HK-2 (cell line): ENCODE measurements around the gene LSMEM2.
"Not testable (repeated sequence)": the region's sequence is repeated elsewhere in the genome, so short reads cannot be mapped to it uniquely, and the experiment has no call there.

Experiments
- DNase-seq: peaks from one replicate; pipeline ENCODE4 v3.0.0-alpha.2; 2018; ENCODE audit not compliant: unreplicated experiment

LSMEM2 gene

DNA sequence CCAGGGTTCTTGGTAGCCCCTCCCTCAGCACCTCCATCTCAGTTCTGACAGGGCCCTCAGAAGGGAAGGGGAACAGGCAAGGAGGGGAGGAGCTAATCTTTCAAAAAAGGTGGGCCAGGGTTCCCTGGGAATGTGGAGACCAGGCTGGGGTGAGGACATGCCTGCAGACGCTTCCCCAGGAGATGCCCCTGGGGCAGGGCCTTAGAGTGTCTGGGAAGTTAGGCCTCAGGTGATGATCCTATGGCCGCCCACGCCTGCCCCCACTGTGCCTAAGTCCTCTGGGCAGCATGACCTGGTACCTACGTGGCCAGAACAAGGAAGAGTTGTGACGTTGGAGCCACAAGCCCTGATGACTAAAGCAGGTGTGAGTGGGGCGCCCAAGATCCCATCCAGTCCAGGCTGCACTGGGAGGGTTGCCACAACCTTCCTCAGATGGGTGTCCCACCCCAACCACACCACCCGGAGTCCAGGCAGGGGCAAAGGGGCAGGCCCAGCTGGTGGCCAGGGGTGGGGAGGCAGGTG is 13.9 kb upstream of the LSMEM2 start:
- peak; percentile 75 for DNase-seq

DNA sequence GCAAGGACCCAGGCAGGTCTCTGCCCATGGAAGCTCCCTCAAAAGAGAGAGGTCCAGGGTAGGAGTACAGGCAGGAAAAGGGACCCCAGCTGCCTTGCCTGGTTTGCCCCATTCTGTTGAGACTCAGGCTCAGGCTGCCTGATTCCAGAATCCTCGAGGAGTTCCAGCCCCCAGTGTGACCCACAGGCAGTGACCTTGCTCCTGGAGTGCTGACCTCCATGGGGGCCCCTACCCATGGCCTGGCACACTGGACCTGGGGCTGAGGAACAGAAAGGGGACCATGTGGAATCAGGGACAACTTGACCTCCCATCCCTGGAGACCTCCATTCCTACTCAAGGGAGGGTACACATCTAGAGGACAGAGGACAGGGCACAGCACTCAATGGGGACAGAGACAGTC is 13.3 kb upstream of the LSMEM2 start:
- DNase-seq: no peak

DNA sequence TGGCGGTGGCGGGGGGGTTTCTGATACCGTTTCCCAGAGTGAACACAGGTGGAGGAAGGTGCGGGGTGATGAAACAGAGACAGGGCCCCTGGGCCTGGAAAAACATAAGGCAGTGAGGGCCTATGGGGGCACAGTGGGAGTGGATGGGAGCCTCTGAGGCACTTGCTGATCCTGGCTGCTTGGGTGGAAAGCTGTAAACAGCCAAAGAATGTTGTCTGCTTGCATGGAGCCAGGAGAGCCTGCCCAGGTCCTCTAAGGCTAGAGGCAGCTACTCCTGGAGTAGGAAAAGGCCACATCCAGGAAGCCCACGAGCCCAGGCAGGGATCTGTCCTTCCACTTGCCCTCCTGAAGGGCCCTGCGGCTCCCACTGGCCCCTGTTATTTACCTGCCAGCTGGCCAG is 12.9 kb upstream of the LSMEM2 start:
- DNase-seq: no peak

DNA sequence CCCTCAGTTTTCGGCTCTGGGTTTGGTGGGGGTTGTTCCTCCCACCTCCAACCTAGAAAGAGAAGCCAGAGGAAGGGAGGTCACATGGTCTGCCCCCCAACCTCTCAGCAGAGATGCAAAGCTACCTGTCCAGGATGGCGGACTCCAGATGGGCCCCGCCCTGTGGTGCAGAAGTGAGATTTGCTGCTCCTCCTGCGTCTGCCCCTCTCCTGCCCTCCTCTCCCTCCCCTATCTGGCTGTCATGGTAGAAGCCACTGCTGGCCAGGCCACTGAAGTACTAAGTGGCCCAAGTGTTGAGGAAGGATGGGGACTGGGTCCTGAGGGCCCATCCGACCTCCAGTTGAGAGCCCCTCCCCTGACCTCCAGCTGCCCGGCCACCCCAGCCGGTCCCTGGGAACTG is 12.1 kb upstream of the LSMEM2 start:
- DNase-seq: no peak

DNA sequence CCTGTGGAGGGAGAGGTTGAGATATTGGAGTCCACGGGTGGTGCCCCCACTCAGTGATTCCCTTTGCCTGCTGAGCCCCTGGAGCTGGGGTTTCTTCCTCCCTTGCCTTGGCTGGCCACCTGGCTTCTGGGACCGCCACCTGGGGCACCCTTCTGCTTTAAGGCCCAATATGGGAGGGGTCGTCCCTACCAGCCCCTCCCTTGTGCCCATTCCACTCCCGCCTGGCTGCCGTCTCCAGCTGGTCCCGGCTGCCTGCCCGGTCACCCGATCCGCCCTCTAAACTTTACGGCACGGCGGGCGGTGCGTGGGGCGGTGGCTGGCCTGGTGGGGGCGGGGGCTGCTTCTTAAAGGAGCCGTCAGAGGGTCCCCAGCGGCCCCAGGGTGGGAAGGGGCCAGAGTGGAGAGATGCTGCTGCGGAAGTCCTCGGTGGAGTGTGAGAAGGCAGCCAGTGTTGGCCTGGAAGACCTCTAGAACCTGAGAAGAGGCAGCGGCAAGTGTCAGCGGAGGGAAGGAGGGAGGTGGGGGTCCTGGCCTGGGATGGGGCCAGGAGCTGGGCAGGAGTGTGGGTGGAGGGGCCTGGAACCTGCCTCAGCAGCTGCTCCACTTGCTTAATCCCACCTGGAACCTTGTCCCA is 11.5 kb upstream of the LSMEM2 start:
- no peak for DNase-seq

DNA sequence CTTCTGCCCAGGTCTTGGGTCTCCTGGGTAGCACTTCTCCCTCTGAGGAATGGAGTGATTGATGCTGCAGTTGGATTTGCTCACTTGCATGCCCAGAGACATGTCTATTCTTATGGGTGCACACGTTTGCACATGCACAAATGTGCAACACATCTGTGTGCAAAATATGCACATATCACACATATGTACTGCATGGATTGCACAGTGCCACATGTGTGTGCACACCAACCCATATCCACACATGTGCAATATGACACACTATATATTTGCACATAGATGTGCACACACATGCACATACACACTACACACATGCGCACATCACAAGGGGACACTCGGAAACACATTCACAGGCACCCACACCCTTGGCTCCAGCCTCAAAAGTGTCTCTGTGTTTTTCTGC is 10.6 kb upstream of the LSMEM2 start:
- DNase-seq: no peak

DNA sequence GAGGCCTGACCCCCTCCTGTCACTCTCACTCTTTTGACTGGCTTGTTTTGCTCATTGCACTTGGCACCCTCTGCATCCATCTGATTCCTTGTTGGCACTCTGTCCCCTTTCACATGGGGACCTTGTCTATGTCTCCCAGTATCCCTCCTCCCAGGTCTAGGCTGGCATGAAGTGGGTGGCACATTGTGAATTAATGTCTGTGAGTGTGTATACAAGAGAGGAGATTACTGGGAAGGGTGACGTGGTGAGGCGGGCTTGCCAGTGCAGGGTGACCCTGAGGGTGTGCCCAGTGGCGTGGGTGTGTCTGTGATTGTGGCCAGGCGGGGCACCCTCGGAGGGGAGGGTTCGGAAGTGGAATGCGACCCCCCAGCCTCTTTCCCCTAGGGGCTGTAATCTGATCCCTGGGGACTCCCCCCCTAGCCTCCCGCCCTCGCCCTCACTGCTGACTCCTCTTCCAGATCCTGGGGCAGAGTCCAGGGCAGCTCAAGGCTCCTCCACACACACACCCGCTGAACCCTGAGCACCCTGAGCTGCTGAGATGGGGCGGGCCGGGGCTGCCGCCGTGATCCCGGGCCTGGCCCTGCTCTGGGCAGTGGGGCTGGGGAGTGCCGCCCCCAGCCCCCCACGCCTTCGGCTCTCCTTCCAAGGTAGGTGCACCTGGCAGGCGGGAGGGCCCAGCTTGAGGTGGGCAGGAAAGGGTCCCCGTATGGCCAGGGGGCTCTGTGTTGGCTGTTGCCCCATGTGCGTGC is 10.0 kb upstream of the LSMEM2 start, which contains the start of gene SEMA3B:
TSS of gene SEMA3B (plus strand) at position 445 of the 749 bp plus-strand sequence. CDS start at position 539, 94 bp downstream.
- peak; percentile 64 for DNase-seq

DNA sequence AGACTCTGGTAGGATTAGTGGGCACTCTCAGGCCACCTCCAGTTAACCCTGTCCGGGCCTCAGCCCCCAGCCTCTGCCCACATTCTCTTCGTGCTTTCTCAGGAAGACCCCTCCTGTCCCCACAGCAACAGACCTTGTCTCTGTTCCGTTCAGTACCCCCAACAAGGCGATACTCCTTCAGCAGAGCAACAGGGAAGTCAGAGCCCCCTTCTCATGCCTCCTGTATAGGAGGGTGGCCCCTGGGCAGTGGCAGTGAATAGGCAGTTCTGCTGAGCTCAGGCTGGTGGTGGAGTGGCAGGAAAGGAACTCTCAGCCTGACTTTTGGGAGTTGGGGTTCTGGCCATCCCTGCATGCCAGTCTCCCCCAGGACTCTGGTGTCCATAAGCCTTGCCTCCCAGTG is 9.4 kb upstream of the LSMEM2 start:
- no peak for DNase-seq

DNA sequence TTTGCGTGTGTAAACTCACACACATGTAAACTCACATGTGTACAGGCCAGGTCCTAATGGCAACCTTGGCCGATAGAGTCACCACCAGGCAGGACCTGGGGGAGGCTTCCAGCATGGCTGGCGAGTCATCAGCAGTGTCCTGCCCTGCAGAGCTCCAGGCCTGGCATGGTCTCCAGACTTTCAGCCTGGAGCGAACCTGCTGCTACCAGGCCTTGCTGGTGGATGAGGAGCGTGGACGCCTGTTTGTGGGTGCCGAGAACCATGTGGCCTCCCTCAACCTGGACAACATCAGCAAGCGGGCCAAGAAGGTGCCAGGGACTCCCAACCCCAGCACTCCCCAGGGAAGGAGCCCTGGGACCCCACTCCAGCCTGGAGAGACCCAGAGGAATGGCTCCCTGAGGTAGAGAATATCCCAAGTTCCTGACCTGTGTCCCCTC is 8.9 kb upstream of the LSMEM2 start:
- no peak for DNase-seq

DNA sequence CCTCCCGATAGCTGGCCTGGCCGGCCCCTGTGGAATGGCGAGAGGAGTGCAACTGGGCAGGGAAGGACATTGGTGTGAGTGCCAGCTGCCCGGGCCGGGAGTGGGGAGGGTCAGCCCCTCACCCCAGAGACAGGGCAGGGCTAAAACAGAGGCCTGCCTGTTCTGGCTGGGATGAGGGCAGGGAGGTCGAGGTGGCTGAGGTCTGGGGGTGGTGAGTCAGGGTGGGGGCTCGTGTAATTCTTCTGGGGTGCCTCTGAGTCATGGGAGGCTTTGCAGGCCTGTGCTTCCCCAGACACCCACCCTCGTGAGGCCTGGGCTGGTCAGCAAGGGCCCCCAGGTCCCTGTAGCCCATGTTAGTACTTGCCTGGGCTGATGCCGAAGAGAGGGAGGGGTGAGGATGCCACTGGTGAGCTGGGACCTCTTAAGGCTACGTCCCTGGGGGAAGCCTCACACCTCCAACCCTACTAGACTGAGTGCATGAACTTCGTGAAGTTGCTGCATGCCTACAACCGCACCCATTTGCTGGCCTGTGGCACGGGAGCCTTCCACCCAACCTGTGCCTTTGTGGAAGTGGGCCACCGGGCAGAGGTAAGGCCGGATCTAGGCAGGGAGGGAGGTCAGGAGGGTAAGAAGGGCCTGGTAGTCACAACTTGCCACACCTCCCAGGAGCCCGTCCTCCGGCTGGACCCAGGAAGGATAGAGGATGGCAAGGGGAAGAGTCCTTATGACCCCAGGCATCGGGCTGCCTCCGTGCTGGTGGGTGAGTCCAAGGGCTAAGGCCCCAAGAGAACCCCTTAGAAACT is 8.3 kb upstream of the LSMEM2 start:
- DNase-seq: no peak

DNA sequence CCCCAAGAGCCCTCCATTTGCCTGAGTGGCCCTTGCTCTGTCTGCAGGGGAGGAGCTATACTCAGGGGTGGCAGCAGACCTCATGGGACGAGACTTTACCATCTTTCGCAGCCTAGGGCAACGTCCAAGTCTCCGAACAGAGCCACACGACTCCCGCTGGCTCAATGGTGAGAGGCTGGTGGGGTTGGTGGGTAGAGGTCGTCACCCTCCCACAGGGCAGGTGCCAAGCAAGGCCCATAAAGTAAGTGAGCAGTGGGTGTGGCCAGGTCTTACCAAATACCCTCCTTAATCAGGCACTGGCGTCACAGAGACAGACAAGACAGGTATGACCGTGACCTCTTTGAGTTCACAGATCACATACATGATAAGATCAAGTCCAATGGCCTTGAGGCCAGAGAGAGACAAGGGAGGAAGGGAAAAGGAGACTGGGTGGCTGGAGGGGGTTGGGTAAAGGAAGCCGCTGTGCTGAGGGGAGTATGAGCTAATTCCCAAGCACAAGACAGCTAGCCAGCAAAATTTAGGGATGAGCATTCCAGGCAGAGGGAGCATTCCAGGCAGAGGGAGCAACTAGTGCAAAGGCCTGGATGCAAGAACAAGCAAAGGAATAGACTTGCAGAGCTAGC is 7.5 kb upstream of the LSMEM2 start:
- no peak for DNase-seq

DNA sequence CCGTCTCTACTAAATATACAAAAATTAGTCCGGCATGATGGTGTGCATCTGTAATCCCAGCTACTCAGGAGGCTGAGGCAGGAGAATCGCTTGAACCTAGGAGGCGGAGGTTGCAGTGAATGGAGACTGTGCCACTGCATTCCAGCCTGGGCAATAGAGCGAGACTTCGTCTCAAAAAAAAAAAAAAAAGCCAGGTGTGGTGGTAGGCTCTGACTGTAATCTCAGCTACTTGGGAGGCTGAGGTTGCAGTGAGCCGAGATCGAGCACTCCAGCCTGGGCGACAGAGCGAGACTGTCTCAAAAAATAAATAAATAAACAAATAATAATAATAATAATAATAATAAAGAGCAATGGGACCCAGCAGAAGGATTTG is 6.4 kb upstream of the LSMEM2 start:
- DNase-seq: not testable (repeated sequence)

DNA sequence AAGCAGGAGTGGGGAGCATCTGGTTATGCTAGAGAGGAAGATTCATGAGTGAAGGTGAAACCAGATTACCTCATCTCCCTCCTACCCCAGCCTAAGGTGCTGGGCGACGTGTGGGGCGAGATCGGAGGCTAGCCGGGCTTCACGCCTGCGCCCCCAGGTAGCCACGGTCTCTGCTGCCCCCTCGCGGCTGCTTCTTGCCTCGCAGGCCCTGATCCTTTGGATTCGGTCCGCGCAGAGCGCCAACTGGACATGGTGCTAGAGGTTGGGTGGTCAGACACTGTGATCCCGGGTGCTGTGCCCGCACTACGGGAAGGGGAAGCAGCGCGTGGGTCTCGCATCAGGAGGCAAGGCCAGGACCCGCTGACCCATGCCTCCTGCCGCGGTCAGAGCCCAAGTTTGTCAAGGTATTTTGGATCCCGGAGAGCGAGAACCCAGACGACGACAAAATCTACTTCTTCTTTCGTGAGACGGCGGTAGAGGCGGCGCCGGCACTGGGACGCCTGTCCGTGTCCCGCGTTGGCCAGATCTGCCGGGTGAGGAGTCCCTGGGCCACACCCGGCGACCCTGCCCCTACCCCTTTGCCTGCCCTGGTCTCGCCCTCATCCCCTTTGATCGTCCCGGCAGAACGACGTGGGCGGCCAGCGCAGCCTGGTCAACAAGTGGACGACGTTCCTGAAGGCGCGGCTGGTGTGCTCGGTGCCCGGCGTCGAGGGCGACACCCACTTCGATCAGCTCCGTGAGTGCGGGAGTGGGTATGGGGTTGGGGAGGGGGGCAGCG is 5.8 kb upstream of the LSMEM2 start:
- peak; percentile 88 for DNase-seq

DNA sequence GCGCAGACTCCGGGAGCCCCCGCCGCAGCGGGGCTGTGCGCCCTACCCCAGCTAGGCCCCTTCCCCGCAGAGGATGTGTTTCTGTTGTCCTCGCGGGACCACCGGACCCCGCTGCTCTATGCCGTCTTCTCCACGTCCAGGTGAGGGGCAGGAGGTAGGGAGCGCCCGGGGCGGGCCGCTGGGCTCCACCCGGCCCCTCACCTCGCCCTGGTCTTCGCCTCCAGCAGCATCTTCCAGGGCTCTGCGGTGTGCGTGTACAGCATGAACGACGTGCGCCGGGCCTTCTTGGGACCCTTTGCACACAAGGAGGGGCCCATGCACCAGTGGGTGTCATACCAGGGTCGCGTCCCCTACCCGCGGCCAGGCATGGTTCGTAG is 5.2 kb upstream of the LSMEM2 start:
- DNase-seq: no peak

DNA sequence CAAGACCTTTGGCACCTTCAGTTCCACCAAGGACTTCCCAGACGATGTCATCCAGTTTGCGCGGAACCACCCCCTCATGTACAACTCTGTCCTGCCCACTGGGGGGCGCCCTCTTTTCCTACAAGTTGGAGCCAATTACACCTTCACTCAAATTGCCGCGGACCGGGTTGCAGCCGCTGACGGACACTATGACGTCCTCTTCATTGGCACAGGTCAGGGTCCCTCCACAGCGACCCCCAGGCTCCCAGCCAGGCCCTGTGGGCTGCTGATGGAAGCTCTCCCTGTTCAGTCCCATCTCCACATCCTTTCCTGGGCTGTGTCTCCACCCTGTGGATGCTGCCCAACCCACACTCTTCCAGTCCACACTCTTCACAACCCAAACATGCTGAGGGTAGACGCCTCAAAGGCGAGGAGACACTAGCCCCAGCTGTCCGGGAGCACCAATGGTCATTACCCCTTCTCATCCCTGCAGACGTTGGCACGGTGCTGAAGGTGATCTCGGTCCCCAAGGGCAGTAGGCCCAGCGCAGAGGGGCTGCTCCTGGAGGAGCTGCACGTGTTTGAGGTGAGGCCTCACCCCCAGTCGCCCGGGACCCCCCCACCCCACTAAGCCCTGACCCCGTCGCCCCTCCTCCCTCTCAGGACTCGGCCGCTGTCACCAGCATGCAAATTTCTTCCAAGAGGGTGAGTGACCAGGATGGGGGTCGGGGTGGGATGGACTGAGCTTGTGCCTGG is 4.3 kb upstream of the LSMEM2 start:
- no peak for DNase-seq

DNA sequence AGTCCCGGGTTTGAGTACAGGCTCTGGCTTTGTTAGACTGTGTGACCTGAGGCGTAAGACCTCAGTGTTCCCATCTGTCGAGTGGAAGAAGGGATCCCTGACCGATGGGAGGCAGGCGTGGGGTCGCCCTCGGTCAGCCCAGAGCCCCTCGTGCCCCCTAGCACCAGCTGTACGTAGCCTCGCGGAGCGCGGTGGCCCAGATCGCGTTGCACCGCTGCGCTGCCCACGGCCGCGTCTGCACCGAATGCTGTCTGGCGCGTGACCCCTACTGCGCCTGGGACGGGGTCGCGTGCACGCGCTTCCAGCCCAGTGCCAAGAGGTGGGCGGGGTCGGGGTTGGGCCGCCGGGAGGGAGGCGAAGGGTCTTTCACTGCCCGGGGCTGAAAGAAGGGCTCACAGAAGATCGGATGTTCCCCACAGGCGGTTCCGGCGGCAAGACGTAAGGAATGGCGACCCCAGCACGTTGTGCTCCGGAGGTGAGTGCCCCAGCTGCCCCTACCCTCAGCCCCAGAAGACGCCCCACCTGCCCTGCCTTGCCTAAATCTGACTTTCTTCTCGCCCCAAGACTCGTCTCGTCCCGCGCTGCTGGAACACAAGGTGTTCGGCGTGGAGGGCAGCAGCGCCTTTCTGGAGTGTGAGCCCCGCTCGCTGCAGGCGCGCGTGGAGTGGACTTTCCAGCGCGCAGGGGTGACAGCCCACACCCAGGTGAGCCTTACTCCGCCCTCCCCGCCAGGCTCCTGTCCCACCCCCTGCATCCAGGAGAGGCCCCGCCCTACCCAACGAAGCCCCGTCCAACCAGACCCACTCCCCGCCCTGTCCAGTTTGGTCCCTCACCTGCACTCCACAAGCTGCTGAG is 3.5 kb upstream of the LSMEM2 start:
- no peak for DNase-seq

DNA sequence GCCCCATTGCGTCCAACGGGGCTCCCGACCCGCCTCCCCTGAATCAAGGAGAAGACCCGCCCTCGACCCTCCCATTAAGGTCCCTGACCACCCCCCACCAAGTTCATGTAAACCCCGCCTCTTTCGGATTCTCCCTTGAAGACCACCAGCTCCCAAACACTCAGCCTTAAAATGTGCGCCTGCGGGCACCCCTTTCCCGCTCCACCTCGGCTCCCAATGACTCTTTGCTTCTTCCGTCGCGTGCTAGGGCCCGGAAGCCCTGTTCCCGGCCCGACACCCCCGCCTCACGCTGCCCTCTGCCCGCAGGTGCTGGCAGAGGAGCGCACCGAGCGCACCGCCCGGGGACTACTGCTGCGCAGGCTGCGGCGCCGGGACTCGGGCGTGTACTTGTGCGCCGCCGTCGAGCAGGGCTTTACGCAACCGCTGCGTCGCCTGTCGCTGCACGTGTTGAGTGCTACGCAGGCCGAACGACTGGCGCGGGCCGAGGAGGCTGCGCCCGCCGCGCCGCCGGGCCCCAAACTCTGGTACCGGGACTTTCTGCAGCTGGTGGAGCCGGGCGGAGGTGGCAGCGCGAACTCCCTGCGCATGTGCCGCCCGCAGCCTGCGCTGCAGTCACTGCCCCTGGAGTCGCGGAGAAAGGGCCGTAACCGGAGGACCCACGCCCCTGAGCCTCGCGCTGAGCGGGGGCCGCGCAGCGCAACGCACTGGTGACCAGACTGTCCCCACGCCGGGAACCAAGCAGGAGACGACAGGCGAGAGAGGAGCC is 2.7 kb upstream of the LSMEM2 start:
- no peak for DNase-seq

DNA sequence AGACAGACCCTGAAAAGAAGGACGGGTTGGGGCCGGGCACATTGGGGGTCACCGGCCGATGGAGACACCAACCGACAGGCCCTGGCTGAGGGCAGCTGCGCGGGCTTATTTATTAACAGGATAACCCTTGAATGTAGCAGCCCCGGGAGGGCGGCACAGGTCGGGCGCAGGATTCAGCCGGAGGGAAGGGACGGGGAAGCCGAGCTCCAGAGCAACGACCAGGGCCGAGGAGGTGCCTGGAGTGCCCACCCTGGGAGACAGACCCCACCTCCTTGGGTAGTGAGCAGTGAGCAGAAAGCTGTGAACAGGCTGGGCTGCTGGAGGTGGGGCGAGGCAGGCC is 2.2 kb upstream of the LSMEM2 start:
- no peak for DNase-seq
